CMK (cell line): Measurements from ENCODE around the gene IGFL4.

Experiments
- DNase-seq: peaks from one replicate; pipeline ENCODE4 v3.0.0-alpha.2; 2010; ENCODE audit warnings: low read depth

IGFL4 gene

GRCh38 chr19:46063201-46063600 lies 22.4 kb upstream of the IGFL4 start:
- no peak for DNase-seq

DNA sequence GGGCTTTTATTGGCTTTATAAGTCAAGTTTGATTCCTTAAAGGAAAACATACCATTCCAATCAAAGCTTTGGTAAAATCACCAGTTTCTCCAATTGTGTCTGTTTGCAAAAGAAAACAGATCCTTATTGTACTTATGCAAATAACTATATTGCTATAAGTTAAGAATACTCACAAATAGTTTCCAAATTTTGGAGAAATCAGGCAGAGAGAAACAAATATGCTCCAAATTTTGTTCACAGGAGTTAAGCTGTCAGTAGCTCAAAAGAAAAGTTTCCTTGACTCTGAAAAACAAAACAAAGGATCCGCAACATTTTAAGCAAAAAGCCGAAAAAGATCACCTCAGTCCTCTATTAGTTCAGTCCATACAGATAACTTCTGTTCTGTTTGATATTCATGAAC lies 19.2 kb upstream of the IGFL4 start:
- no peak for DNase-seq

GRCh38 chr19:46058778-46059177 lies 18.0 kb upstream of the IGFL4 start:
- no peak for DNase-seq

- DNase-seq: no peak
Observed at GRCh38 chr19:46056536-46056935, 15.7 kb upstream of the IGFL4 start.

- no peak for DNase-seq
Observed at GRCh38 chr19:46052896-46053295, 12.1 kb upstream of the IGFL4 start.

DNA sequence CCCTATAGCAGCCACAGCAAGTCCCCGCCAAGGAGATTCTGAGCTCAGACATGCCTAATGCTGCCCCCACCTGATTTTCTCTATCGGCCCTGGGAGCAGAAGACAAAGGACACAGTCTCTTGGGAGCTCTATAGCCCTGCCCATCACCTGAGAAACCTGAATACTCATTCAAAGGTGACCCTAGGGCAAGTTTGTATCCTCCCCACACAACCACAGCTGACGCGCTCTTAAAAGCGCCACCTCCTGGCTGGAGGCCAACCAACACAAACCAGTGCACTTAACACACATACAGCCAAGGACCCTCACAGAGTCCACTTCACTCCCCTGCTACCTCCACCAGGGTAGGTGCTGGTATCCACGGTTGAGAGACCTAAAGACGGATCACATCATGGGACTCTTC lies 8.8 kb upstream of the IGFL4 start:
- DNase-seq: no peak

- DNase-seq: no peak
Observed at GRCh38 chr19:46043519-46043918, 2.7 kb upstream of the IGFL4 start.

DNA sequence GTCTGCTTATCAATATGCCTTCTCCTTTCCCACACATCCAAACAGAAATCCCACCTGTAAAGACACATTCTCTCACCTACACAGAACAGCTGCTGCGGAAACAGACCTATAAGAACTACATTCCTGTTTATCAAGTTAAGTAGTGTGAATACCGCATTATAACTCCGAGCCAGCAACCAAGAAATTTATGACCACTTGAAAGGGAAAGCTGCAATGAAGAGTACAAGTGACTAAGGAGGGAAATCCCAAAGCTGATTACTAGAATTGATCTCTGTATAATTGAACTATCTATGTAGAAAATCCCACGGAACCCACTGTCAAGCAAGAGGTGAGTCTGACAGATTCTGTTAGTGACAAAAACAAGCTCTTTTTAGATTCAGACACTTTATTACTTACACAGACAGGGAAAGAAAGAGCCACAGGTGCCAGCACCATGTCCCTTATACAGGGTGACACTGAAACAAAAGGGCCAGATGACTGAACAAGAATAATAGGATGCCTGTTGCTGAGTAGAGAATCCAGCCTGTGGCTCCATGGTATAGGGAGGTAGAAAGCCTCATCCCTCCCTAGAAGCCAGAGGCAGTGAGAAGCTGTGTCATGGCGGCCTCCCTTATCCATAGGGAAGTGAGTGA lies 1.6 kb upstream of the IGFL4 start:
- no peak for DNase-seq

DNA sequence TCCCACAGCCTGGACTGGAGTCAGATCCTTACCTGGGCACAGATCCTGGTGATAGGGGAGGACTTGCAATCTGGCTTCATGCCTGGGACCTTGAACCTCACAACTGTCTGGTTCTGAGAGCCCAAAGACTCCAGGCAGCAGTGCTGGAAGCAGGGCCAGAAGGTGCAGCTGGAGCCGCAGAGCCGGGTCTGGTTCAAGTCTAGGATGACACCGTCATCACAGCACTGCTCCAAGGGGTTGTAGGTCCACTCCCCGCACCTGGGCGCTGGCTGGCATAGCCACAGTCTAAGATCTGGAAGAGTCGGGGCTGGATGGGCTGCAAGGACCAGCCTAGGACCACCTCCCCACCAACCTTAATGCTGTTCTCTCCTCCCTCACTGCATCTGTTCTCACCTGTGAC lies 677 bp downstream of the IGFL4 start:
- DNase-seq: no peak

GRCh38 chr19:46036744-46037128 lies 4.1 kb downstream of the IGFL4 start:
- no peak for DNase-seq

DNA sequence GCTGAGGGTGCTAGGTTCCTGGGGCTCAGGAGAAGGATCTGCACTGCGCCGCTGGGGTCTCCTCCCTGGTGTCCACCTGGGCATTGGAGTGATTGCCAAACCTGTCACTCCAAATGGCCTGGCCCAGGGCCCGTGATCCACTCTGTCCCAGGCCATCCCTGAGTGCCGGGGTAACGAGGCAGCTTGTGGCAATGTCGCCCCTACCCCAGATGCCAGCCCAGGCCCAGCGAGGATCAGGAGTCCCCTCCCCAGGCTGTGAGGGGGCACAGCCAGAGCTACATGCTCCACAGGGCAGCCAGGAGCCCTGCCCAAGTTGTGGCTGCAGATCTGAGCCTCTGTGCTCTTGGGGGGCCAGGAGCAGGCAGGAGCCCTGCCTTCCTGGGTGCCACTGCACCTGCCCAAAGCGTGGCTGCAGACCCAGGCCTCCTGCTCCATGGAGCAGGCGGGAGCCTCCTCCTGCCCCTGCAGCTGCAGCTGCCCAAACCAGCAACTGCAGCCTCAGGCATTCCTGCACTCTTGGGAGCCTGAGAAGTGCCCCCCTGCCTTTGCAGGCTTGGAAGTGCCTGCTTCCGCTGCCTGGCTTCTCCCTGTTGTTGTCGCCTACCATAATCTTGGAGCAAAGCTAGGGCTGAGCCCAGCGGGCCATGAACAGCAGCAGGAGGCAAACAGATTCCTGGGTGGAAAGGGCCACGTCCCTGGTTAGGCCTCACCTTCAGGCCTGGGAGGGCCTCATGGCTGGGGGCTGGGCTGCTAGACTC lies 4.6 kb downstream of the IGFL4 start:
- no peak for DNase-seq

- DNase-seq: no peak
Observed at GRCh38 chr19:46035546-46035945, 5.3 kb downstream of the IGFL4 start.

- DNase-seq: no peak
Observed at GRCh38 chr19:46033401-46033800, 7.4 kb downstream of the IGFL4 start.

- DNase-seq: no peak
Observed at GRCh38 chr19:46032597-46033025, 8.2 kb downstream of the IGFL4 start.

DNA sequence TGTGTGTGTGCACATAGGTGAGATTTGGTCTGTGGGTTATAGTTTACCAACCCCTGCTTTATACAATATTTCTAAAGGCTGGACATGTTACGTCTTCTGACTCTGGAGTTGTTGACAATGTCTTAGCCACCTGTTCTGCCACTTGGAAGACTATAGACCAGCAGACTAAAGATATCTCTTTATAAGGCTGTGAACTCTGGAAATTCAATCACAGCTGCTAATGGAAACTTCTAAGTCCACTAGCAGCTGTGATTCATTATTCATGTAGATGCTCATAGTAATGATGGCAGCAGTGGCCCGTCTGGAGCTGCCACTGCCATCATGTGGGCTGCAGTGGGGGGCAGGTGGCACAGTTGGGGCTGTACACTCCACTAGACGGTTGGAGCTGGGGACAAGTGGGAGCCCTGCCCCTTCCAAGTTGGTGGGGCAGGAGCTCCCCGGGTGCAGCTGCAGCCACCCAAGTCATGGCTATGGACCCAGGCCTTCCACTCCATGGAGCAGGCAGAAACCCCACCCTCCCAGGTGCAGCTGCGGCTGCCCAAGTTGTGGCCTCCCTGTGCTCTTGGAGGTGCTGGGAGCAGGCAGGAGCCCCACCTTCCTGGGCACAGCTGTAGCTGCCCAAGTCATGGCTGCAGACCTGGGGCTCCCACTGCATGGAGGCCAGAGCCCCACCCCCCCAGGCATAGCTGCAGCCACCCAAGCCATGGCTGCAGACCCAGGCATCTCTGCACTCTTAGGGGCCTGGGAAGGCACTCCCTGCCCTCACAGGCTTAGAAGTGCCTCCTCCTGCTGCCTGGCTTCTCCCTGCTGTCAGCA lies 8.8 kb downstream of the IGFL4 start:
- DNase-seq: no peak

DNA sequence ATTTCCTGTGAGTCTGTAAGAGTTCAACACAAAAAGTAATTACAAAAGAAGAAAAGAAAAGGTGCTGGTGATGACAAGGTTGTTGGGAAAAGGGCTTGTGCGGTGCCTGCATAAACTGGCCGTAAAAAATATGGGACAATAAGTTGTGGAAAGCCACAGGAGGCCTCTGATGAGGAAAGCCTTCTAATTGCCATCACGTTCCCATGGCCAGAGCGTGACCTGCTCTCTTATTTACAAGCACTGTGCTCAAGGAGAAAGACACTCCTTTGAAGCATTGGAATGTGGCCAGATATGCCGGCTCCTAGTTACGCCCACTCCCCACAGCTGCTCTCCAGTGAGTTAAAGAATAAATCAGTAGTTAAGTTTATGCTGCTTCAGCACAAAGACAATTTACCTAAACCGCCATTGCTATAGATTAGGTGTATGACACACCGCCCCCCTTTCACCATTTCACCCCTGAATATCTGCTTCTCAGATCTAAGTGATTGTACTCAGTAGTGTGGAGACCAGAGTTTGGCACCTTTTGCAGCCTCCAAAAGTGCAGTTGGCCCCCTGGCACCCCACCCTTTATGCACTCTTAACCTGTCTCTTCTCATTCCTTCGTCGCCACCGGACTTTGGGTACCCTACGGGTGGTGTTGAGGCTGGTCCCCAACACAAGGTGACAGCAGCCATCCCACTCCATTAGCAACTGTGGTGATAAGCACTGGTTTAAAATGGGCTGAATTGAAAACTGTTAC lies 9.8 kb downstream of the IGFL4 start:
- no peak for DNase-seq

GRCh38 chr19:46025835-46026234 lies 15.0 kb downstream of the IGFL4 start:
- no peak for DNase-seq

DNA sequence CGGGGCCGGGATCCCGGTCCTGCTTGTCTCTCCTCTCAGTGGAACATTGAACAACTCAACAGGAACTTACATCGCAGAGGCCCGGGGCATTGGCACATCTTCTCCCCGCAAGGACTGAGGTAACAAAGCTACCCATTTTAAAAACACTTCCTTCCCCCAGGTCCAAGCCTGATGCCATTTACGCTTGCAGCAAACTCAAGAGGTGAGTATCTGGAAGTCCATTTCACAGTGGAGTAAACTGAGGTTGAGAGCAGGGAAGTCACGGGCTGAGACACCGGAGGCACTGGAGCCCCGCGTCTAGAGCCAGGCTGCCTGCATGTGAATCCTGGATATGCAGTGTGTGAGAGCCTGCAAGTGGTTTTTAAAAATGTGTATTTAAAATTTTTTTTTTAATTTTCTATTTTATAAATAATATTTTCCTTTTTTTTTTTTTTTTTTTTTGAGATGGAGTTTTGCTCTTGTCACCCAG lies 17.5 kb downstream of the IGFL4 start:
- no peak for DNase-seq

DNA sequence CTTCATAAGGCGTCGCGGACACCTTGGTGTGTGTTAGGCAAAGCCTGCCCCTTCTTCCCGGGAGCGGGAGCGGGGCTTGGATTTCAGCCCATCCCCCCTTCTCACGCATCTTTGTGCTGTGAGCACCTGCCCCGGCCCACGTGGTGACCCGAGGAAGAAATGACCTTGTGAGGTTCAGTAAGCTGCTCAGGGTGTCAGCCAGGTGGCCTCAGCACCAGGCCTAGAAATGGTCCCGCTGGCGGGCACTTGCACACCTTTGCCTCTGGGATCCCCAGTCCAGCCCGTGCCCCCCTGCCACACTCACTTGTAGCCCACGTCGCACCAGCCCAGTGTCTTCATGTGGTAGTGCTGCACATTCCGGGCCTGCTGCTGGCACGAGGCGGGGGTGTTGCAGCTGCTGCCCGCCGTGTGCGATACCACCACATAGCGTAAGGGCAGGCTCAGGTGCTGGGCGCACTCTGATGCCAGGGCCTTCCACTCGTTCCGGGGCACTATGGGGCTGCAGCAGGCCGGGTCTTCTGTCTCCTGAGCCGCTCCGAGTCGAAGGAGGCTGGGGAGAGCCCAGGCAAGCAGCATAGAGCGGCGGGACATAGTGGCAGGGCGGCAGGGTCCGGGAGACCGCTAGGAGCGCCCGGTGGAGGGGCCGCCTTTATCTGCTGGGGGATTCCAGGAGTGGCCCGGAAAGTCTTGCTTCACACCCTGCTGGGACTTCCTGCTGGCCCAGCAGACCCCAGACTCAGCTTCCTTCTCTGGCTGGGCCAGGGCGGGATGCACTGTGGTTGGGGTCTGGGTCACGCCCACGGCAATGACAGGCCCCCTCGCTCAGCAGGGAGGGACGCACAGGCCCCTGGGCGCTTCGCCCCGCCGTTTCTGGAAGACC lies 18.1 kb downstream of the IGFL4 start, which contains the start of gene PGLYRP1:
TSS of gene PGLYRP1 (minus strand) at position 623 of the 880 bp plus-strand sequence. CDS start at position 591, 32 bp downstream.
- no peak for DNase-seq

- DNase-seq: no peak
Observed at GRCh38 chr19:46022061-46022430, 18.8 kb downstream of the IGFL4 start.

- no peak for DNase-seq
Observed at GRCh38 chr19:46021531-46022041, 19.2 kb downstream of the IGFL4 start.
